Tibial nerve (tissue), 4 donors: Measurements from ENCODE around the gene KRT73.

Experiments used
- CTCF ChIP-seq, 5 experiments: fragments of 200-600 bp in 3 of 5; fragments of 450-650 bp in 2 of 5; sonication (generic) in 3 of 5; IDR thresholded peaks; one replicate each; pipeline ENCODE4 v1.5.1; 2016 to 2019; ENCODE audit warnings: antibody characterized with exemption in 5 of 5, mild to moderate bottlenecking in 3 of 5, moderate library complexity in 2 of 5
- EP300 ChIP-seq, 2 donors: sonication (generic); formaldehyde crosslinking; IDR thresholded peaks; one replicate each; pipeline ENCODE4 v1.6.1; 2017; ENCODE audit warnings: antibody characterized with exemption in 2 of 2, mild to moderate bottlenecking in 1 of 2

DNA sequence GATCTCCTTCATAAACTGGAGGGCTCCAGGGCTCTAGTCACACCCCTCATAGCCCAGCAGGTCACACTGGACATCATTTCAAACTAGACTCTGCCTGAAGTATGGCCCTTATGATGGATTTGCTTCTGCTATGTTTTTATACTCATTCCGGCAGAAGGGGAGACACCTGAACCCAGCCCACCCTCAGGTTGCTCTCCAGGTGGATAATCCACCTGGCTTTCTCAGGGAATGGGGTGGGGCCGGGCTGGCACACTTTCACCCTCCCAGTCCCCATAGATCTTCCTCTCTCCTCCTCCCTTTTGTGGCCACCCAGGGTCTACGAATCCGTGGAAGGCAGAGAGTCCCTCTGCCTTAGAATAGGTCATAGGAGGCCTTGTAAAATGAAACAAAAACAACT, 9.8 kb upstream of the KRT73 start:
- TF ChIP-seq EP300 (IDR thresholded peaks at IDR 0.05) = no peak
- no peak for TF ChIP-seq CTCF (IDR thresholded peaks at IDR 0.05)
